Nephron (organoid): ENCODE measurements around the gene RBM28.

ENCODE experiments used
- H3K27ac Mint-ChIP-seq, 3 experiments: 2 replicates each; pipeline ENCODE4 v1.8.0; 2020; ENCODE audit warnings: mixed read lengths in 3 of 3, mild to moderate bottlenecking in 2 of 3, moderate library complexity in 1 of 3
- H3K27me3 Mint-ChIP-seq: 2 replicates; pipeline ENCODE4 v1.8.0; 2021; ENCODE audit warnings: low read depth, mild to moderate bottlenecking, moderate library complexity, mixed read lengths
- H3K36me3 Mint-ChIP-seq: 2 replicates; pipeline ENCODE4 v1.8.0; 2020; ENCODE audit warnings: low read depth, mixed read lengths
- H3K4me1 Mint-ChIP-seq: 2 replicates; pipeline ENCODE4 v1.8.0; 2020; ENCODE audit warnings: mixed read lengths
- H3K4me3 Mint-ChIP-seq, 3 experiments: 2 replicates each; pipeline ENCODE4 v1.8.0; 2020; ENCODE audit warnings: mild to moderate bottlenecking in 3 of 3, mixed read lengths in 3 of 3, moderate library complexity in 2 of 3
- H3K9me3 Mint-ChIP-seq: 2 replicates; pipeline ENCODE4 v1.8.0; 2020; ENCODE audit warnings: mixed read lengths
- TF ChIP-seq, protein P1 (sequence below), 3 experiments: fragments of 200-600 bp; sonication (generic); IDR thresholded peaks; one replicate each; pipeline ENCODE4 v1.5.0; 2021; ENCODE audit warnings: antibody characterized with exemption in 3 of 3; ENCODE audit not compliant: unreplicated experiment in 3 of 3

The RBM28 gene

GRCh38 chr7:128389618-128390329, 46.1 kb upstream of the RBM28 start:
- peak overlapping the region in 1 of 3 experiments; percentile 60 for H3K27ac Mint-ChIP-seq
- H3K27me3 Mint-ChIP-seq: peaks cover 16% of the 10 kb centered on the region
- no peak overlapping the region for H3K4me3 Mint-ChIP-seq
- no peaks in the 10 kb centered on the region for H3K36me3 Mint-ChIP-seq
- no peaks in the 10 kb centered on the region for H3K9me3 Mint-ChIP-seq
- peaks cover 9% of the 10 kb centered on the region for H3K4me1 Mint-ChIP-seq
- TF ChIP-seq, protein P1, sequence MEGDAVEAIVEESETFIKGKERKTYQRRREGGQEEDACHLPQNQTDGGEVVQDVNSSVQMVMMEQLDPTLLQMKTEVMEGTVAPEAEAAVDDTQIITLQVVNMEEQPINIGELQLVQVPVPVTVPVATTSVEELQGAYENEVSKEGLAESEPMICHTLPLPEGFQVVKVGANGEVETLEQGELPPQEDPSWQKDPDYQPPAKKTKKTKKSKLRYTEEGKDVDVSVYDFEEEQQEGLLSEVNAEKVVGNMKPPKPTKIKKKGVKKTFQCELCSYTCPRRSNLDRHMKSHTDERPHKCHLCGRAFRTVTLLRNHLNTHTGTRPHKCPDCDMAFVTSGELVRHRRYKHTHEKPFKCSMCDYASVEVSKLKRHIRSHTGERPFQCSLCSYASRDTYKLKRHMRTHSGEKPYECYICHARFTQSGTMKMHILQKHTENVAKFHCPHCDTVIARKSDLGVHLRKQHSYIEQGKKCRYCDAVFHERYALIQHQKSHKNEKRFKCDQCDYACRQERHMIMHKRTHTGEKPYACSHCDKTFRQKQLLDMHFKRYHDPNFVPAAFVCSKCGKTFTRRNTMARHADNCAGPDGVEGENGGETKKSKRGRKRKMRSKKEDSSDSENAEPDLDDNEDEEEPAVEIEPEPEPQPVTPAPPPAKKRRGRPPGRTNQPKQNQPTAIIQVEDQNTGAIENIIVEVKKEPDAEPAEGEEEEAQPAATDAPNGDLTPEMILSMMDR (IDR thresholded peaks at IDR 0.05; ENCODE audit: unreplicated experiment in 3 of 3): no peak

DNA sequence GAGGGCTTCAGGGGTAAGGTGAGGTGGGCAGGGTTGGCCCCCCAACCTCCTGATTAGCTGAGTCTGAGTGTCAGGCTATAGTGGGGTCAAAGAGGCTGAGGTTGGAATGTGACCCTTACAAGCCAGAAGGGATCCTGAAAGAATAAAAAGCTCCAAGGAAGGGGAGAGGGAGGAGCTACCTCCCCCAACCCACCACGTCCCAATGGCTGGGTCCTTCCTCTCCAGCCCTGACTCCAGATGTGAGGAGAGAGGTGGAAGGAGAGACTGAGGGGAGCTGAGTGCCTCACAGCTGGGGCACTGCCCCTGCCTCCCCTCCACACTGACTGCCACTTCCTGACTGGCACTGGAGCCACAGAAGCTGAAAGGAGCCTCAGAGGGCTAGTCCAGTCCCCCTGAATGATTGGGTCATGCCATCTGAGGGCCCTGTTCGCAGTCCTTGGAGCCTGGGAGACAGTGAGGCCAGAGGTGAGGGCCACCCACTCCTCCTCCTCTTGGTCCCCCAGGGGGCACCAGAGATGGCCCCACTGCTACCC, 45.4 kb upstream of the RBM28 start:
- Mint-ChIP-seq H3K4me3 (no peak overlapping the region), H3K4me1 (peaks cover 9% of the 10 kb centered on the region), H3K27me3 (peaks cover 16% of the 10 kb centered on the region), H3K36me3 (no peaks in the 10 kb centered on the region), H3K9me3 (no peaks in the 10 kb centered on the region), H3K27ac (no peak overlapping the region)
- TF ChIP-seq, protein P1 (IDR thresholded peaks at IDR 0.05; ENCODE audit: unreplicated experiment in 3 of 3): no peak

DNA sequence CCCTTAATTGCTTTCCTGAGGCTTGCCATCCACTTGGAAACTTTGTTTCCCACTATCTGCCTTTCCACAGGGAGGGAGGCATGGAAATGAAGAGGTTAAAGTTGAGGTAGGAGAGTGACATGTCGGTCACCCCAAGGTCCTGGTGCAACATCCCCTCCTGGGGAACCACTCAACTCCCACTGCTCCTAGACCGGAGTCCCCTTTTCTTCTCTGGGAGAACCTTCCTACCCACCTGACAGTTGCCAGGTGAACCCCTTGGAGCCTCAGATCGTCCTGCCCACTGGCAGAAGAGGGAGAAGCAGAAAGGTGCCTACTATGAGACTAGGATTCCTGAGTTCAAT, 44.4 kb upstream of the RBM28 start:
- Mint-ChIP-seq H3K36me3 (no peaks in the 10 kb centered on the region), H3K4me3 (no peak overlapping the region), H3K4me1 (peaks cover 15% of the 10 kb centered on the region), H3K9me3 (no peaks in the 10 kb centered on the region), H3K27me3 (peaks cover 16% of the 10 kb centered on the region), H3K27ac (no peak overlapping the region)
- TF ChIP-seq, protein P1 (IDR thresholded peaks at IDR 0.05; ENCODE audit: unreplicated experiment in 3 of 3): no peak

DNA sequence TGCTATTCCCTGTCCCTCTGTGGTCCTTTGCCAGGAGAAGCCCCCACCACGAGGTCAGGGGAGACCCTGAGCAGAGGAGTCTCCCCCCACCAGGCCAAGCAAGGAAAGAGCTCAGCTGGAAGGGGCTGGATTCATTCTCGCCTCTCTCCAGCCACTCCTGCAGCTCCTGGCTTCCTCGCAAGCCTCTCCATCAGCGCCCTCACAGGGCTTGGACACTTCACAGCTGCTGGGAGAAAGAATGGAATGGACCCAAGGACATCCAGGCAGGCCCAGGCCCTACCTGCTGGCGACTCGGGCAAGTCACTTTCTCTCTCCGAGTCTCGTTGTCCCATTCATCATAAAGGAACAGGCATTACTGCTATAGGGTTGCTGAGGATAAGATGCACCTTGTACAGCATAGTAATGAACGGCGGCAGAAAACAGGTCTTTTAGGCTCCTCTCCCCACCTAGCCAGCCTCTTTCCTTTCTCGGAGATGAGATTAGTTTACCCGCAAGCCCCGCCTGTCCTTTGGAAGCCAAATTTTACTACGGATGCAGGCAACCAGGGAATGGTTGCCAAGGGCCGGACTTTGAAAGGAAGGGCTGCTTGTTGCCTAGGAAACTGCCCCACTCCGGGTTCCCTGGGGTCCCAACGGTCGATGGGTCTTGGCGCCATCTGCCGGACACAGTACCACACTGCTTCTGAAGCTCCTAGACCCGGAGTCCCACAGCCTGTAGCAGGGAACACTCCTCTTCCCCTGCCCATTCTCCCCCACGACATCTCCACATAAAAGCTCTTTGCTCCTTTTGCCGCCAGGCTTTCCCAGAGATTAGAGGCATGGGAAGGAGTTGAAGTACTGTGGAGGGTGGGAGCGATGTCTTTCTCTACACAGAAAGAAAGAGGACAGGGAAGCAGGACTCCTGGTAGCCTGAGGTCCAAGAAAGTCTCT, 43.8 kb upstream of the RBM28 start:
- H3K9me3 Mint-ChIP-seq: no peaks in the 10 kb centered on the region
- H3K27me3 Mint-ChIP-seq: peaks cover 16% of the 10 kb centered on the region
- peak overlapping the region in 1 of 3 experiments; percentile 67 for H3K4me3 Mint-ChIP-seq
- no peaks in the 10 kb centered on the region for H3K36me3 Mint-ChIP-seq
- TF ChIP-seq, protein P1 (IDR thresholded peaks at IDR 0.05; ENCODE audit: unreplicated experiment in 3 of 3): peak; percentile 86 to 87 (median 87)
- peak overlapping the region in 1 of 3 experiments; percentile 56 for H3K27ac Mint-ChIP-seq
- peaks cover 21% of the 10 kb centered on the region for H3K4me1 Mint-ChIP-seq

DNA sequence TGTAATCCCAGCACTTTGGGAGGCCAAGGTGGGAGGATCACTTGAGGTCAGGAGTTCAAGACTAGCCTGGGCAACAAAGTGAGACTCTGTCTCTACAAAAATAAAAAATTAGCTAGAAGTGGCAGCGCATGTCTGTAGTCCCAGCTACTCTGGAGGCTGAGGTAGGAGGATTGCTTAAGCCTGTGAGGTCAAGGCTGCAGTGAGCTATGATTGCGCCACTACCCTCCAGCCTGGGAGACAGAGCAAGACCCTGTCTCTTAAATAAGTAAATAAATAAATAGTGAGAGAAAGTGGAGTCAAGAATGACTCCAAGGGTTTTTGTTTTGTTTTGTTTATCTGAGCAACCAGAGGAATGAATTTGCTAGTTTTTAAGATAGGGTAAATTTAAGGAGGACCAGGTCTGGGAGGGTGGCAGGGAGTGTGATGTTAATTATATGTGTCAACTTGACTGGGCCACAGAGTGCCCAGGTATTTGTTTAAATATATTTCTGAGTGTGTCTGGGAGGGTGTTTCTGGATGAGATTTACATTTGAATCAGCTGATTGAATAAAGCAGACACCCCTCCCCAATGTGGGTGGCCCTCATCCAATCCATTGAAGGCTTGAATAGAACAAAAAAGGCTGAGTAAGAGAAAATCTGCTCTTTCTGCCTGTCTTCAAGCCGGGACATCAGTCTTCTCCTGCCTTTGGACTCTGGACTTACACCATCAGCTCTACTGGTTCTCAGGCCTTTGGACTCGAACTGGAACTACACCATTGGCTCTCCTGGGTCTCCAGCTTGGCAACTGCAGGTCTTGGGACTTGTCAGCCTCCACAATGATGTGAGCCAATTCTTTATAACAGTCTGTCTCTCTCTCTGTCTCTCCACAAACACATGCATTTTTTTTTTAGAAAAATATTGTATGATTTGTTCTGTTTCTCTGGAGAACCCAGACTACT, 42.5 kb upstream of the RBM28 start:
- TF ChIP-seq, protein P1 (IDR thresholded peaks at IDR 0.05; ENCODE audit: unreplicated experiment in 3 of 3): no peak
- Mint-ChIP-seq H3K36me3 (no peaks in the 10 kb centered on the region), H3K27me3 (peaks cover 16% of the 10 kb centered on the region), H3K4me1 (peaks cover 23% of the 10 kb centered on the region), H3K4me3 (no peak overlapping the region), H3K27ac (no peak overlapping the region), H3K9me3 (no peaks in the 10 kb centered on the region)
